NB4 (cell line): Measurements from ENCODE around the gene TMEM52.

Experiments used
- MYC ChIP-seq: IDR thresholded peaks from 2 replicates; pipeline ENCODE4 v1.6.1; 2011; ENCODE audit warnings: low read depth, low read length
- POLR2A ChIP-seq: IDR thresholded peaks from 2 replicates; pipeline ENCODE4 v1.6.1; 2011; ENCODE audit warnings: mild to moderate bottlenecking; ENCODE audit not compliant: insufficient read length; ENCODE audit errors: extremely low read depth
- TF ChIP-seq, protein P1 (sequence below): IDR thresholded peaks from one replicate; pipeline ENCODE4 v1.5.1; 2012; ENCODE audit warnings: low read depth, low read length
- TF ChIP-seq, protein P2 (sequence below): IDR thresholded peaks from 2 replicates; pipeline ENCODE4 v1.6.1; 2011; ENCODE audit warnings: low read depth, low read length

DNA sequence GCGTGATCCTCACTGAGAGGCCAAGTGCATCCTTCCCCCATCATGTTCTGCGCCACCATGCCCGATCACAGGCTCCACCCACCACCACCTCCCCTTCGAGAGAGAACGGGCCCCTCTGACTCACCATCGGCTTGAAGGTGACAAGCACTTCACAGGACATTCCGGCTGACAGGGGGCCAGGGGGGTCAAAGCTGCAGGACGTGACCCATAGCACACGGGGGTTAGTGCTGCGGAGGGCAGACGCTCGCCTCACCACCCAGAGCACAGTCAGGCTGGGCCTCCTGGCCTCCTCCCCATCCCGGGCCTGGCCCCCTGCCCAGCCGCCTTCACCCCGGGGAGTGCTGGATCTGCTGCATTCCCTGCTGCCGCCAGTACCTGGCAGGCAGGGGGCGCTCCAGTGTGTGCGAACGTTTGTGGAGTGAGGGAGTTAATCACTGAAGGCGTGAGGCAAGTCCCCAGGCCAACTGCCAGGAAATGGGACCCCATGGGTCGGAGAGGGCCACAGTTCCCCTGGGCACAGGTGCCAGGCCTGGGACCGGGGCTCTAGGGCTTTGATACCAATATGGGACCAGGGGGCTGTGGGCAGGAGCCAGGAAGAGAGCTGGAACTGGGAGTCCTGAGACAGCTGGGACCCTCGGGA, 40.9 kb upstream of the TMEM52 start:
- TF ChIP-seq, protein P1, sequence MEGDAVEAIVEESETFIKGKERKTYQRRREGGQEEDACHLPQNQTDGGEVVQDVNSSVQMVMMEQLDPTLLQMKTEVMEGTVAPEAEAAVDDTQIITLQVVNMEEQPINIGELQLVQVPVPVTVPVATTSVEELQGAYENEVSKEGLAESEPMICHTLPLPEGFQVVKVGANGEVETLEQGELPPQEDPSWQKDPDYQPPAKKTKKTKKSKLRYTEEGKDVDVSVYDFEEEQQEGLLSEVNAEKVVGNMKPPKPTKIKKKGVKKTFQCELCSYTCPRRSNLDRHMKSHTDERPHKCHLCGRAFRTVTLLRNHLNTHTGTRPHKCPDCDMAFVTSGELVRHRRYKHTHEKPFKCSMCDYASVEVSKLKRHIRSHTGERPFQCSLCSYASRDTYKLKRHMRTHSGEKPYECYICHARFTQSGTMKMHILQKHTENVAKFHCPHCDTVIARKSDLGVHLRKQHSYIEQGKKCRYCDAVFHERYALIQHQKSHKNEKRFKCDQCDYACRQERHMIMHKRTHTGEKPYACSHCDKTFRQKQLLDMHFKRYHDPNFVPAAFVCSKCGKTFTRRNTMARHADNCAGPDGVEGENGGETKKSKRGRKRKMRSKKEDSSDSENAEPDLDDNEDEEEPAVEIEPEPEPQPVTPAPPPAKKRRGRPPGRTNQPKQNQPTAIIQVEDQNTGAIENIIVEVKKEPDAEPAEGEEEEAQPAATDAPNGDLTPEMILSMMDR, result peak; percentile 85
- no peak for TF ChIP-seq POLR2A
- TF ChIP-seq, protein P2, sequence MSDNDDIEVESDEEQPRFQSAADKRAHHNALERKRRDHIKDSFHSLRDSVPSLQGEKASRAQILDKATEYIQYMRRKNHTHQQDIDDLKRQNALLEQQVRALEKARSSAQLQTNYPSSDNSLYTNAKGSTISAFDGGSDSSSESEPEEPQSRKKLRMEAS, result peak; percentile 61
- peak; percentile 56; the same call in 1 of the 2 replicates for TF ChIP-seq MYC
